Right lung (tissue), 5 donors: ENCODE data around the gene EPPIN. TPM values are rescaled to one million over a fixed set of nuclear protein-coding genes. Genes with fewer than 3 reads are reported as not detected.

ENCODE experiments used
- DNase-seq, 2 donors: peaks; one replicate each; pipeline ENCODE4 v3.0.0-alpha.2; 2013
- polyA plus RNA-seq, 5 donors: library from polyadenylated mRNA; unstranded; fragments of 120-200 nt; gene quantifications; one replicate each; pipeline versions ENCODE4 v1.2.1 to v1.2.3, GENCODE V29; 2013; ENCODE audit warnings: inconsistent platforms in 1 of 5, low replicate concordance in 1 of 5; ENCODE audit not compliant: insufficient read length in 5 of 5, insufficient read depth in 1 of 5

Gene EPPIN
- polyA plus RNA-seq, 5 donors: 0.13 to 0.26 (median 0.18) TPM

DNA sequence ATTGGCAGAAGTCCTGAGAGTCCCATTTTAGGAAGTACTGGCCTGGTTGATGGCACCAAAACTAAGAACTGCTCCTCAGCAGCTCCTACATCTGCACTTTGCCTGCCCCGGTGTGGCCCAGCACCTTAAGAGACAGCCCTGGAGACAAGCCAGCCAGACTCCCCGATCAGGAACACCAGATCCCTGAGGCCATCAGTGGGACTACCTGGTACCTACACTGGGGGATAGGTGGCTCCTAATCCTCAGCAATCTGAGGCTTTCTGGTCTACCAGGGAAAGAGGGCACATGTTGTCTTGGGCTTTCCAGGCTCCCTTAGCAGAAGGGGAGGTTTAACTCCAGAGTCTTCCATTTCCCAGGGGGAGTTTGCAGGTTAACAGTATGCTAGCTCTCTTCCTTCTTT, 7.8 kb downstream of the EPPIN start, which contains the start of gene WFDC6:
WFDC6 (minus strand) TSS at position 101 of the 400 bp plus-strand sequence; CDS start at position 26, 75 bp downstream.
- DNase-seq: no peak

DNA sequence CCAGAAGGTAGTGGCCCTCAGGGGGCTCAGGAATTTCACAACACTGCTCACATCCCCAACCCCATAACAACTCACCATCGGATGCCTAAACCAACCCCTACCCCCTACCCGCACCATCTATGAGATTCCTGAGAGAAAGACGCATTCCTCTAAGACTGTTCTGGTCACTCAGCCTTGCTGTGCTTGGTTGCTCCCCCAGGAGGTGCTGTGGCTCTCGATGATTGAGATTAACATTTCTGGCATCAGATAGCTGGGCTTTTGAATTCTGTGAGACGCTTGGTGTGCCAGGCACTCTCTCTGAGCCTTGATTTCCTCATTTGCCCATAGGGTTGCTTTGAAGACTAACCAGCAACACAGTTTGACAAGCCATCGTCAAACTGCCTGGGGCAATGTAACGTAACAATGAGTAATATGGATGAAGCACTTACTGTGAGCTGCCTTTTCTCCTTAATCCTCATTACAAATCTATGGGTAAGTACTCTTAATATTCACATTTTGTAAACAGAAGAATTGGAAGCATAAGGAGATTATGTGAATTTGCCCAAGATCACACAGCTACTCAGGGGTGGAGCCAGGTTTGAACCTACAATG, 8.9 kb downstream of the EPPIN start:
- DNase-seq: no peak

DNA sequence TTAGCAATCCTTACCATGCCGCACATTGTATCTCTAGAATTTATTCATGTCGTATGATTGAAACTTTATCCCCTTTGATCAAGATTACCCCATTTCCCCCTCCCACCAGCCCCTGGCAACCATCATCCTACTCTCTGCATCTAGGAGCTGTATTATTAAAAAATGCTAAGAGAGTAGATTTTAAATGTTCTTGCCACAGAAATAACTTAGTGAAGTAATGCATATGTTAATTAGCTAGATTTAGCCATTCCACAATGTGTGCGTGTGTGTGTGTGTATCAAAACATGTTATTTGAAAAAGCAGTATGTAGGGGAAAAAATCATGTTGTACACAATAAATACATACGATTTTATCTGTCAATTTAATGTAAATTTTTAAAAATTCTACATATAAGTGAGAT, 19.9 kb downstream of the EPPIN start:
- no peak for DNase-seq

DNA sequence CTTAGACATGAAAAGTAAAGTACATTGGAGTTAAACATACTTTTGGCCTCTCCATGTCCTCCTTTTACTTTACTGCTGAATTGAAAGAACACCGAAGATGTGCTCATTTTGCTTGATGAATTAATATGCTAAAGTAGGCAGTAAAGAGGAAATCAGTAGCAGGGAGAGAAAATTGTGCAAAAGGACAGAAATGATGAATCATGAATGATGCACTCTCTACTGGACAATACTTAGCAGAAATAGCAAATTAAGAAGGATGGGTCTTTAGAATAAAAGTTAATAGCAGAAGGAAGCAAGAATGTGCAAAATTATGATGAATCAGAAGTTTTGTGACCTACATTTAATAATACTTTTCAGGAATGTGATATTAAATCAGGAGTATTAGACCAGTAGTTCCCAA, 23.4 kb downstream of the EPPIN start:
- DNase-seq: no peak

DNA sequence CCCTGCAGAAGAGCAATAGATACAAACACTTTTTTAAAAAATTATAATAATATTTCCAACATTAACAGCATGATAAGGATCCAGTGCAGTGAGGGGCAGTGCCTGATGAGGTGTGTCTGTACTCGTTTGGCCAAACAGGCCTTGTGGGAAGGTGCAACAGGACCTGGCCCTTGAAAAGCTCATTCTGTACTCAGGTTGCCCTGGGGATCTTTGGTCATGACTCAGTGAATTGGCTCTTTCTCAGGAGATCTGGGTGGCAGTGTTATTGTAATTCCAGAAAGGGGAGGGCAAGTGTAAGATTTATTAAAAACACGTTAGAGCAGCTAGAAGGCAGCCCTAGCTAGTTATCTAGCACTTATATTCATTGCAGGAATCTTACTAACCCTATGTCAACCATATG, 28.9 kb downstream of the EPPIN start:
- no peak for DNase-seq

DNA sequence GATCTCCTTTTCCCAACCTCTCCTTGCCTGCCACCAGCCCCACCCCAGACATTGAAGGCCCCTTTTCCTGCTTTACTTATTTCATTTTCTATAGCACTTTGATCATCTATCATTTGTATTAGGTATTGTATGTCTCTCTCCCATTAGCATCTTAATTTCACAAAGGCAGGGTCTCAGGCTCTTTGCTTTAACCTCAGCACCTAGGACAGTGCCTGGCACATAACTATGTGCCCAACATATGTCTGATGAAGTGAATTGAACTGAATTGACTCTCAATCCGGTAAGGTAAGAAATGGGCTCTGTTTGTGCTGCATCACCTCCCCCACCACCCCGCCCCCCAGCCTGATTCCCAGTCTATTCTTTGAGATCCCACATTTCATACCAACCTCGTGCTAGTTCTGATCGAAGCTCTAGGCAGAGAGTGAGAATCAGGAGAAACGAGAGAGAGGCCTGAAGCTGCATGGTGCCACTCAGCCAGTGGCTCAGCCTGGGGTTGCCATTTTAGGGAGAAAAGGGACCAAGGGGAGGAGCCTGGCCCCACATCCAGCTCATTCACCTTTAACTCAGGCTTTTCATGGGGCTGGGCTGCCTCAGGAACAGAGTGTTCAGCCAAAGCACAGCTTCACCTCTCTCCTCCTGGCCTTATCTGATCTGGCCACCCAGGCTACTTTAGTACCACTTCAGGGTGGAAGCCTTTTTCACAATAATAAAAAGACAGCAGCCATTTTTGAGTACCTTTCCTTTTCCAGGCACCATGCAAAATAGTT, 31.9 kb downstream of the EPPIN start, which contains the start of gene SPINT3:
SPINT3 (minus strand) TSS at position 476 of the 767 bp plus-strand sequence; CDS start at position 462, 14 bp downstream.
- no peak for DNase-seq

DNA sequence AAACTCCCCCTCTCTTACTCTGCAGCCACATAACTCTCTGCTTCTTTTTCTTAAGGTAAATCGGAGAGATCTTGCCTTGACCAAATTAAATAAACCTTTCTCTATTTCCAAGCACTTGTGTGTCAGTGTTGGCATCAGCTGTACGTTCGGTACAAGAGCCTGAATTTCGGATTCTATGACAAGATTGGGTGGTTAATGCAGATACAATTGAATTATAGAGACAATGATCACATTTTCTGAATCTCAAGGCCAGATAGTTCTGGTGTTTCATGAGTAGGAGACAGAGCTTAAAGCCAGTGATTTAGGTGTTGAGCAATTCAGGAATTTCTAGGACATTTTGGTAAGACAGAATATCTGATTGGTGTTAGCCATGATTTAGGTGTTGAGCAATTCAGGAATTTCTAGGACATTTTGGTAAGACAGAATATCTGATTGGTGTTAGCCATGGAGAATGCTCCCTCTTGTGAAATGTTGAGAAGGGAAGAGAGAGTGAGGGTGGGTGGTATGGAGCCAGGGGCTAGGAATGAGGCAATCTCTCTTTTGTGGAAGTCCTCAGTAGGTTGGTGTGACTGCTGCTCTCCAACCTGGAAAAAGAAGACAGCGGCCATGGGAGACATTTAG, 36.8 kb downstream of the EPPIN start:
- DNase-seq: no peak

DNA sequence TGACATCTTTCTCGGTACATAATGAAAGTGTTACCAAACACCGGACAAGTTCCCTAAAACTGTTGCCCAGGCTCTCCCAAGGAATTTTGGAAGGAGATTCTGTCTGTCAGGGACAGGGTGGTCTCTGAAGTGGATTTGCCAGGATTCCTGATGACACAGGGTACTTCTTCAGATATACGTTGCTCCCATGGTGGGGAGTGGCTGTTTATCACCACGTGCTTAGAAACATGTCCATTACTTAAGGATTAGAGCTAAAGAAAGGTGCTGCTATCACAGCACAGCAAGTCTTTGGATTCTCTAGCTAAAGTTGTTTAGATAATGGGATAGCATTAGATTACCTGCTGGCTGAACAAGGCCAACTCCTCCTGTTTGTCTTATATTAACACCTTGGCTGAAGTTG, 38.1 kb downstream of the EPPIN start:
- no peak for DNase-seq

DNA sequence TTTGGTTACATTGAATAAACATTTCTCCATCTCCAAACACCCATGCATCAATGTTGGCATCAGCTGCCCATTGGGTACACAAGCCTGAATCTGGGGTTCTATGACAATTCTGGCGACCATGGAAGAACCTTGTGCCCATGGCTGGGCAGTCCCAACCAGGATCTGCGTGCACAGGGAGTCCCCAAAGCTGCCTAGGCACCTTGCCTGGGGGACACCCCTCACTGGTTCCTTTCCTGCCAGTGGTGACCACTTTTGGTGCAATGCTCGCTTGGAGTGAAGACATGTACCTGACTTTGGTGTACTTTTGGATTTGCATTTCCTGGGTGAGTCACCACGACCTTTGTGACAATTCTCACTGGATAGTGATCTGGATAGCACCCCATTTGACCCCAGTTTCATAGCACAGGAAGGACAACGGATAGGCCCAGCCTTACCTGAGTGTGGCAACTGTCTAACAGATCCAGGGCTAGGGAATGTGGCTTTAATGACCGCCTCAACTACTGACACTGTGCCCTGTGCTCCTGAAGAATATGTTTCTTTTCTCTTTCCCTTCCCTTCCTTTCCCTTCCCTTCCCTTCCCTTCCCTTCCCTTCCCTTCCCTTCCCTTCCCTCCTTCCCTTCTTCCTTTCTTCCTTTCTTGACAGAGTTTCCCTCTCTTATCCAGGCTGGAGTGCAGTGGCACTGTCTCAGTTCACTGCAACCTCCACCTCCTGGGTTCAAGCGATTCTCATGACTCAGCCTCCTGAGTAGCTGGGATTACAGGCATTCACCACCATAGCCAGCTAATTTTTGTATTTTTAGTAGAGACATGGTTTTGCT, 38.9 kb downstream of the EPPIN start:
- no peak for DNase-seq

DNA sequence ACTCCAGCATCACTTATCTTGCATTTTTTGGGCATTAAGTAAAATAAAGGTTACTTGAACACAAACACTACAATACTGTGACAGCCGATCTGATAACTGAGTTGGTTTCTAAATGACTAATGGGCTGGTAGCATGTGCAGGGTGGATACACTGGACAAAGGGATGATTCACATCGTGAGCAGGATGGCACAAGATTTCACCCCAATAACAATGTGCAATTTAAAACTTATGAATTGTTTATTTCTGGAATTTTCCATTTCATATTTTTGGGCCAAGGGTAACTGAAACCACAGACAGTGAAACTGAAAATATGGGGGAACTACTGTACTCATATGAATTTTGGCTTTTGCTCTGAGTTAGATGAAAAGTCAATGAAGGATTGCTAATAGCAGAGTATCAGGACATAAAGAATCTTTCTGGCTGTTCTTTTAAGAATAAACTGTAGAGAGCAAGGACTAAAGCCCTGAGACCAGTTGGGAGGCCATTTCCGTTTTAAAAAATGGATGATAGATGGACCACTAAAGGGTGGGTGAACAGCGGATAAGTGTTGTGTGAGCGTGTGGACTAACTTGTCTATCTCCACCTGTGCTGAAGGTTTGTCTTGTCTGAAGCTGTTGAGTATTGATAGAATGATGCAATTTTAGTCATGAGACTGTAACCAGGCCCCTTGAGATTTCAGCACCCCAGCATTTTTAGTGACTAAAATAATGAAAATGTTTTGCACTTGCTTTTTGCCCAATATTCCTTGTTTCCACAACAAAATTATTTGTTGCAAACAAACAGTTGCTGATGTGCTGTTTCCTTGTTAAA, 40.0 kb downstream of the EPPIN start:
- no peak for DNase-seq

DNA sequence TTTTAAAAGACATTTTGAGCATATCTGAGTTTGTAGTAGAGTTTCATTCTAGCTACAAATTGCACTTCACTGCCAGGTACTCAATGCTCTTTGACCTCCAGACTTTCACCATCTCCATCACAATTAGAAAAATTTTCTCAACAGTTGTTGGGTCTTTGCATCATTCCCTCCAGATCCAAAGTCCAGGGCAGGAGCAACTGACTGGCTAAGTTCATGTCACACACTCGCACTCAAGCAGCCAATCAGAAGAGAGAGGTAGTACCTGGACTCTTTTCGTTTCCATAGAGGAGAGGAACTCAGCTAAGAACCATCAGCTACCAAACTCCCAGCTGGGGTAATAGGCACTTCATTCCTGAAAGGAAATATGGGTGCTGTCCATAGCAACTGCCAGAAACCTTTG, 40.8 kb downstream of the EPPIN start:
- DNase-seq: no peak

DNA sequence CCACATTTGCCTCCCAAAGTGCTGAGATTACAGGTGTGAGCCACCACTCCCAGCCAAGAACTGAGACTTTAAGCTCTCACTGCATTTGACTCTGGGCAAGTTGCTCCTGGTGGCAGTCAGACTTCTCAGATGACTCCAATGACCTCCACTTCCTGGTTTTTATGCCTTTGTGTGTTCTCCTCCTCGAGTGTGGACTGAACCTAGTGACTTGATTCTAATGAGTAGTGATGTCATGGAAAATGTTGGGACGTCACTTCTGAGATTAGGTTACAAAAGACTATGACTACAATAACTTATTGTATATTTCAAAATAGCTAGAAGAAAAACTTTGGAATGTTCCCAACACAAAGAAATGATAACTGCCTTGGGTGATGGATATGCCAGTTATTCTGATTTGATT, 43.8 kb downstream of the EPPIN start:
- DNase-seq: no peak

DNA sequence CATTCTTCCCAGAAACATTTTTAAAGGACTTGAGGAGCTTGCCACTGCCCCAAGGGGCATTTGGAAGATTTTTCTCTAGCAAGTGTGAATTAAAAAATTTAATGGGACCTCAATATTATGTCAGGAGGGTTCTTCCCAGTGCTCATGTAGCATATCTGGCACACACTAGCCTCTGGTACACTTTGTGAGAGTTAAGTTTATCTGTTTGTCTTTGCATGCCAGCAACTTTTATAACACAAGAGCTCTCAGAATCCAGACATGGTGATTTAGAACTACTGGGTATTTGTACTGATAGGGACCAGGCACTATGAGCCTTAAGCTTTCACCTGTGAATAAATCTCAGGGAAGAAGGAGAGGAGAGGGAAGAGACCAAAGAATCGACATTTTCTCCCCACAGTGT, 44.6 kb downstream of the EPPIN start:
- no peak for DNase-seq

DNA sequence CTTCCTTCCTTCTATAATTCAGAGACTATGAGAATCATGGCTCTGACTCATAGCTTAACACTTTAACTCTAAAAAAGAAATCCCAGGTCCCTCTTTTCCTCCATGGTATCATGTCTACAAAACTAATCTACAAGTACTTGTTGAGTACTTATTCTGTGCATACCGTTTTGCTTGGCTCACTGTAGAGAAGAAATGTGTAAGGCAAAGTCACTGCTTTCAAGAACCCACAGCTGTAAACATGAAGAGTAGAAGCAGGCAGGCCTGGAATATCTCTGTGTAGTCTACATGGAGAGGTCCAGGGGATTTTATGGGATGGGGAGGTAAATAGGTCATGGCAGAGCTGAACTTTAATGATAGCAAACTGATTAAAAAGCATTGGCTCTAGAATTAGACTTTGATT, 45.6 kb downstream of the EPPIN start:
- DNase-seq: no peak

DNA sequence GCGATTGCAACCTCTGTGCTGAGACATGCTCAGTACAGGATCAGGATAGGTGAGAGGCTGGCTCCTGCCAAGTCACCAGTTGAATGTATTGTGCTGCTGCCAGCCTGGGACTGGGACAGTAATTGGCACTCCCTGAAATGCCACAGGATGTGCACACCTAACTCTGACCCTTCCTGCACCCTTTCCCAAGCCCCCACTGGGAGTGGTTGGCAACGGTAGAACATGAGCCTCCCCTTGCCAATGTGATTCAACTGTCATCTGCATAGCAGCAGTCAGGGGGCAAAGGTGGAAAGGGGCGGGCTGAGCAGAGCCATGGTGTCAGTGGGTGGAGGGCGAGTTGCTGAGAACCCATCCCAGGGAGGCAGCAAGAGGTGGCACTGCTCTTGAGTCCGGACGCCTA, 47.2 kb downstream of the EPPIN start:
- no peak for DNase-seq

DNA sequence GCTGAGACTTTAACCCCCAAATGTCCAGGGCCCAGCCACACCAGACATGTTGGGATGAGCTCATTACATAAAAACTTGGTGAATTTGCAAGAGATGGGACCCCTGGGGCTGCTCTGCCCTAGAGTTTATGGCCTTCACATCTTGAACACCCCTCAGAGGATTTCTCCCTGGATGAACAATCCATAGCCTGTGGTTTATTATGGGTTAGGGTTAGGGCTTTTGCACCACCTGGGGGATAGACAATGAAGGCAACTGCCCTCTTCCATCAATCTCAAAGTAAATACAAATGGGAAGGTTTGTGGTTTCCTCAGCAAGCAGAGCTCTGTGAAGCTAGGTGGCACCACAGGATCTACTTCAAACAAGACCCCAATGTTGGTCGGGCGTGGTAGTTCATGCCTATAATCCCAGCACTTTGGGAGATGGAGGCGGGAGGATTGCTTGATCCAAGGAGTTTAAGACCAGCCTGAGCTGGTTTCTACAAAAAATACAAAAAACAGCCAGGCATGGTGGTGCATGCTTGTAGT, 49.2 kb downstream of the EPPIN start:
- no peak for DNase-seq

DNA sequence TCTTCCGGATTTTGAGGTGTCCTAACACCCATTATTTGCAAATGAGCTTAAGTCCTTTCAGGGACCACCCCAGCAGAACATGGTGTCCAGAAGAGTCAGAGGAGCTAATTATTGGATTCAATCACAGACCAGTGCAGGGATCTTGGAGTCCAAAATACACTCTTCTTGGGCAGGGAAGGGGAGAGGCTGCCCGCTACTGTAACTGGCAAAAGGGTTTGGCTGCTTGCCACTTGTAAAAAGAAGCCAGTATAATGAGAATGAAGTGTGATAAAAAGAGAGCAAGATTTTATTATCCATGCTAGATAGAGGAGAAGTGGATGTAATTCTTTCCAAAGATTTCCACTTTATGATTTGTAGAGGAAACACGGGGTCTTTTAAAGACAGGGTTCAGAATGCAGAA, 51.0 kb downstream of the EPPIN start:
- DNase-seq: no peak

DNA sequence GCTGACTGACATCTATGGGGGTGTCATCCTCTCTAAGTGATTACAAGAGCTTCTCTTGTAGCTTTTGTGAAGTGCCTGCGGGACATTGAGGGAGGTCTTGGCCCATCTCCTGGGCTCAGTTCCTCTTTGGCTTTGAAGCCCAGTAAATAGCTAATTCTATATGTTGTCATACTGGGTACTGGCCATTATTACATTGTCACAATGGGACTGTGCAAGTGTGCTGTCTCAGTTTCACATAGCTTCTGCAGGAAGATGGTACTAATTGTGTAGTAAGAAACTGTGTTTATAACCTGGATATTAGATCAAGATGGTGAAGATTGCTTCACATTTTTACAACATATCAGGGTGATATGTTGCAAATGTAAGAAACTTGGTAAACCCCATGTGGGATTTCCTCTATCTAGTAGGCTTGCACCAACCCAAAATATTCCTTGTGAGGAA, 51.7 kb downstream of the EPPIN start:
- DNase-seq: no peak
